GM23248 (cell line): ENCODE data around the gene KRT9.
"Not testable (repeated sequence)": the region's sequence is repeated elsewhere in the genome, so short reads cannot be mapped to it uniquely, and the experiment has no call there.

Source experiments
- EZH2 ChIP-seq: fragments of 200-600 bp; sonication (generic); IDR thresholded peaks from 2 replicates; pipeline ENCODE4 v1.6.1; 2018; ENCODE audit warnings: antibody characterized with exemption, mild to moderate bottlenecking; ENCODE audit not compliant: insufficient read depth, poor library complexity, severe bottlenecking
- EZH2phosphoT487 ChIP-seq: fragments of 200-600 bp; sonication (generic); IDR thresholded peaks from 2 replicates; pipeline ENCODE4 v1.6.1; 2018; ENCODE audit warnings: antibody characterized with exemption, moderate library complexity, mild to moderate bottlenecking, low read depth; ENCODE audit not compliant: insufficient read depth

DNA sequence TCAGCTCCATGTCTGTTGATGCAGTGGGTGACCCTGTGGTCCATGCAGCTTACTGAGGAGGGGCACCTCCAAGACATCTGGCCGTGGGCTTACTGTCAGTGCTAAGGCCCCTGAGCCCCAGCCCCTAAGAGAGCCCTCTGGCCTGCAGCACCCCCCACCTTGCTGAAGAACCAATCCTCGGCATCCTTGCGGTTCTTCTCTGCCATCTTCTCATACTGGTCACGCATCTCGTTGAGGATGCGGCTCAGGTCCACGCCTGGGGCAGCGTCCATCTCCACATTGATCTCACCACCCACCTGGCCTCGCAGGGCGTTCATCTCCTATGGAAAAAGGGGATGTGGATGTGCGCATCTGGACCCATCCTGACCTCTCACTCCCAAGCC is 49.6 kb upstream of the KRT9 start:
- TF ChIP-seq EZH2phosphoT487, EZH2: not testable (repeated sequence)
